AG08396 (cell line): ENCODE results near the gene RMC1.
"Not testable (repeated sequence)": the region's sequence is repeated elsewhere in the genome, so short reads cannot be mapped to it uniquely, and the experiment has no call there.

ENCODE experiments used
- DNase-seq: peaks from one replicate; pipeline ENCODE4 v3.0.0; 2012; ENCODE audit warnings: low spot score, mixed read lengths

The RMC1 gene

DNA sequence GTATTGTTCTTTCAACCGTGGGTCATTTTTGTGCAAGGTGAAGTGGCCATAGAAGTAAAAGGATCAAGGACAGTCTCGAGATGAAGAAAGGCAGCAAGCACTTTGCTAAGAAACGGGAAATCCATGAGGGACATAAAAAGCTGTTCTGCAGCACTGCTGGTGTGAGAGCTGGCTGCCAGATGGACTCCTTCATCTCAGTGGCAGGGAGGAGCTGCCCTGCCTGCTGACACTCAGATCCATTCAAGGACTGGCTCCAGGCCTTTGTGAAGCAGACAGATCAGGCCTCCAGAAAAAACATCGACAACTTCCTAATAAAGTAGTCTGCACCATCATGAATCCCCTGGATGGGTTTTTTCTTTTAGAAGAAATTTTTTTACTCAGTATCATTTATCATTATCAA is 29.5 kb downstream of the RMC1 start:
- DNase-seq, result no peak

DNA sequence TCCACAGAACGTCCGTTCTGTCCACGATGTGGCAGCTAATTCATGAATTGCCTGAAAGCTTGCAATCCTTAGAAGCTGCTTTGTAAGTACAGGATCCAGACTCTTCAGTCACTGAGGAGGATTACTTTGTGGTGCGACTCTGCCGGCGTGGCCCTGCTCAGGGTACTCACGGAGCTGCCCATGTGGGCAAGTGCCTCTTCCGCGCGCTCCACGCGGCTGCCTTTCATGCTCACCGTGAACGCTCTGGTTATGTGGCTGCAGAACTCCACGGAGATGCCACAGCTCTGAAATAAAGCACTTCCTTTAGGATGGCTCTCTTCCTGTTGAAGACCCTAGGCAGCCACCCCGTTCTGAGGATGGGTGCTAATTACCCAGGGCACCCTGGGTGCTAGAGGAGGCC is 31.0 kb downstream of the RMC1 start:
- DNase-seq, result no peak

DNA sequence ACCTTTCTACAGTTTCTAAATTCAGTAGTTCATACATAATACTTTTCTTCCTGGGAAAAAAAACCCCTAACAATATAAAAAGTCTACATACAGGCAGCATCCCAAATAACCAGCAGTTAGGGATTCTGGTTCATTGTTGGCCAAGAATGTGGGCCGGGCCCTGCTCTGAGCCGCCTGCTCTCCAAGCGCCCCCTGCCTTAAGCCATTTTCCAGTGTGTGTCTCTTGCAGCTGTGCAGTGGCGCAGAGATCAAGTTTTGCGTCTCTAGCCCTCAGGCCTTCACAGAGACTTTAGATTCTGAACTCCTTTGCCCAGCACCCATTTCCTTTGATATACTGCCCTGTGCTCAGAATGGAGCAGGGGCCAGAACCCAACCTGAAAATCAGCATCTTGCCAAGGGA is 32.9 kb downstream of the RMC1 start:
- no peak for DNase-seq

DNA sequence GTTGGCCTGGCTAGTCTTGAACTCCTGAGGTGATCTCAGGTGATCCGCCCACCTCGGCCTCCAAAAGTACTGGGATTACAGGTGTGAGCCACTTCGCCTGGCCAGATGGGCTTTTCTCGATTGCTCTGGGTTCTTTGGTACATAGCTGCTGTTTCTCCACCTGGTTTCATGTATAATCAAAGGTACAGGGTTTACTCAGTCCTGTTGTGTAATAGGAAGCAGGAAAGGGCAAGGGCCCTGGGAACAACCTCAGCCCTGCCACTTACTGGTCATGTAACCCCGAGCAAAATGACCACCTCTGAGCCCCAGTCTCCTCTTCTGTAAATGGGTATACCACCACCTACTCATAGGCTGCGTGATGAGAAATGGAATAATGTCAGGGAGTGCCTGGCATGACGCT is 34.0 kb downstream of the RMC1 start:
- no peak for DNase-seq

DNA sequence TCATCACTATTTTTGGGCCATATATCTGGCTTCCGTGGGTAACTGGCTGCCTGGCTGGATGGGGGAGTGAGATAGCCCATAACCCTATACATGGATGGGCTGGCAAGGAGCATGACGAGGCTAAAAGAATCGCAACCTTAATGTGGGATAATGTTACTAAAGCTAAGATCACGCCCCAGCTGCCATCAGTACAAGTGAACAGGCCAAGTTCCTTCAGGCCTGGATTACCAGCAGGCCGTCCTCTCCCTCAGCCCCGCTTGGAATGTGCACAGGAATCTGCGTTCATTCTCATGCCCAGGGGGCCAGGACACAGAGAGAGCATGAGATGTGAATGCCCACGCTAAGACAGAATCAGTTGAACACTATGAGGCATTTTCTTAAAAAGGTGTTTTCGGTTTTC is 34.7 kb downstream of the RMC1 start:
- DNase-seq, result no peak

DNA sequence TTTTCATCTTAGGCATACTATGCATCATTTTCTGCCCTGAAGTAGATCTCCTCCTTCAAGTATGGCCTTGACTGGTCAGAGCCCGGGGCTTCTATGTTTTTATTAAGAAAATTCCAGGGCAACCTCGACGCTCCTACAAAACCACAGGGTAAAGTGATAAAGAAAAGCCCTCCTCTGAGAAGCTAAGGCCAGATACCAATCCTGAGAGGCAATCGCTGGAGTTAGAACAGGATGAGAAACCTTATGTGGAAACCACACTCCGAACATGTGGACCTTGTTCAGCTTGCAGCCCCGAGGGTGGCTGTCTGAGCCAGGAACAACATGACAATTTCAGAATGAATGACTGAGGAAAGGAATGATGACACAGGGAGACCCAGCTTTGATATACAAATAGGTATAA is 35.6 kb downstream of the RMC1 start:
- DNase-seq, result no peak

DNA sequence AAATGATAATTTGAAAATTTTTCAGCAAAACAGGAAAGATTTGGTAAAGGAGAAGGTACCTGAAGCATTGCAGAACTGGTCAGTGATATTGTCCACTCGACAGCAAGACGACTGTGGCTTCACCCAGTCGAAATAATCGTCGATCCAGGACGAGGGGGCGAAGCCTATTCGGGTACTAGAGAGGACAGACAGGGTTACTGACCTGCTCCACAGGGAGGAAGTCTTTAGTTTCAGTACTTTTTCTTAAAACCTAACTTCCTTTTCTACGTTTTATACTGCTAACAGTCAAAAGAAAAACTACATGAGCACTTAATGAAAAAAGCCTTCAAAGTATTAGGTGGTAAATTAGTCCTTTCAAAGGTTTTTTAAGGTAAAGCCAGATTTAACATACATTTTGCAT is 36.0 kb downstream of the RMC1 start:
- no peak for DNase-seq

DNA sequence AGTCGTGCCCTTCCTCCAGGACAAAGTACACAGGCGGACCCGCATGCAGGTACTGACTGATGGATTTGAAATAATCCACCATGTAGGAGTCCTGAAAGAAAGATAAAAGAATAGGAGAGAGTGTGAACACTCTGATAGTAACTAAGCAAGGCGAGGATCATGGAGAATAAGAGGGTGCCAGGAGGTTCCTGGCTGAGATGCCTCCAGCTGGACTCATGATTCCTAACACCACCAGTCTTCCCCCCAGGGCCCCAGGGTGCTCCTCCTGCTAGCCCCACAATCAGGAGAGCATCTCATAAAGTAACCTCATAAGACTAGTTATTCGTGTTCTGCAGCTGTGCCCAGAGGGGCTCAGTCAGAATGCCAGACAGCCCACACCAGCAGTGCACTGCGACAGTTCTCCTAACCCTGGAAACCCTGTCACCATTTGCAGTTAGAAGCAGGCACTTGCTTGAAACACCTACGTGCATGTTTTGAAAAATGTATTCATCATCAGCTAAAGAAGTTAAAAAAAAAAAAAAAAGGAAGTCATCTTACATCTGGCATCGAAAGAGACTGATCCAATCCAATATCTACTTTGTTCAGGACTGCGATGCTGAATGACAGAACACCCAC is 36.7 kb downstream of the RMC1 start:
- no peak for DNase-seq

DNA sequence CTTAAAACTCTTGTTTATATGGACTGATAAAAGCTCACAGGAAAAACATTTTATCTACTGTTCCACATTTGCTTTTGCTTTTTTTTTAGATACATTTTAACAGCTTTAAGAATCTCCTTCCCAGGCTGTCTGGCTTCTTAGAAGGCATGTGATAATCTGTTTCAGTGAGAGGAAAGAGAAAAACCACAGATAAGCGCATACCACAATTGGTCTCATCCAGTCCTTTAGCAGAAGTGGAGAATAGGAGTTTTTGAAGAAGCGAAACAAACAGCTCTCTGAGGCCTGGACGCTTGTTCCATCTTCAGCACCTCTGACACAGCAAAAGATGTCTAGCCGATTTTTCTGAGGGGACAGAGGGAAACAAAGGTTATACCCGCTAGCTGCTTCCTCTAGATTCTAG is 37.6 kb downstream of the RMC1 start:
- no peak for DNase-seq

DNA sequence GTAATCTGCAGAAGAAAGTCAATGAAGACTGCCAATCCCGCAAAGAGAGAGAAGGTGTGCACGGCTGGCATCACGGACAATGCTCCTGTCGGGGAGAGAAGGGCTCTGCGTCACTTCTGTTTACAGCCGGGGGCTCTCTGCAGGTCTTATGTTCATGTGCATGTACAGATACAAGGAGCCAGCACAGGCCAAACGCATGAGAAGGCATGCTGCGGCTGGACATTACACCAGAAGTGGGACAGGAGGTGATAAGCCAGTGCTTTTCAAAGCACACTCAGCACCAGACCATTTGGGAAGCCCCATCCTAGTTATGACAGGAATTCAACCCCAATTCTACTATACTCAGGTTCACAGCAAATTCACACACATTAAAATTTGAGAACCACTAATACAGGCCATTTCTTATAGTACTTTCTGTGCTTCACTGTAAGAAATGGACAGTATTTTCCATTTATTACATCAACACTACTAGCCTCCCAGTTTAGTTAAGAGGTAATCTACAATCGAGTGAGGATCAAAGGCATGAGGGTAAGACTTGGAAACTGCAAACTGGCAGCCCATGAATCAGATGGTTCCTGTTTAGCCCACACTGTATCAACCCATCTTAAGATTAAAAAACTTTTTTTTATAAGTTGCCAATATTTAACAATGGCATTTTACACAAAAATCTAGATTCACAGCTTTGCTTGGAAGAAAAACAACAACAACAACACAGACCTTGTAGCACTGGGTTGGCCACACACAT is 38.2 kb downstream of the RMC1 start:
- DNase-seq, result no peak

DNA sequence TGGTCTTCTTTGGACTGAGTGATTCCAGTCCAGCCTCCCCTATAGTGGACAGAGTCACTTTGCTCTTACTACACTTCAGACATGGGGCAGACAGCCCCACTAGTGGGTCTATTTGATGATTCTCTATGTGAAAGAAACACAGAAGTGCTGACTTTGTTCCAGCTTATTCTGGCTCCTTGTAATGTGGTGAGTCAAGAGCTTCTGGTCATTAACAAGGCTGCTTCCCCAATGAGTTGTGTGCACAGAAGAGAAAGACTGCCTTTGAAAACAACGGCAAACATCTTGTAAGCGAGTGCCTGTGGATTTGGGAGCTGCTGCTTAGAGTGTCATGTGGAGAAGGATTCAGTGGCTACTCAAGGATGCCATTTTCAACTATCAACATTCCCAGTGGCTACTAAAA is 39.1 kb downstream of the RMC1 start:
- no peak for DNase-seq

DNA sequence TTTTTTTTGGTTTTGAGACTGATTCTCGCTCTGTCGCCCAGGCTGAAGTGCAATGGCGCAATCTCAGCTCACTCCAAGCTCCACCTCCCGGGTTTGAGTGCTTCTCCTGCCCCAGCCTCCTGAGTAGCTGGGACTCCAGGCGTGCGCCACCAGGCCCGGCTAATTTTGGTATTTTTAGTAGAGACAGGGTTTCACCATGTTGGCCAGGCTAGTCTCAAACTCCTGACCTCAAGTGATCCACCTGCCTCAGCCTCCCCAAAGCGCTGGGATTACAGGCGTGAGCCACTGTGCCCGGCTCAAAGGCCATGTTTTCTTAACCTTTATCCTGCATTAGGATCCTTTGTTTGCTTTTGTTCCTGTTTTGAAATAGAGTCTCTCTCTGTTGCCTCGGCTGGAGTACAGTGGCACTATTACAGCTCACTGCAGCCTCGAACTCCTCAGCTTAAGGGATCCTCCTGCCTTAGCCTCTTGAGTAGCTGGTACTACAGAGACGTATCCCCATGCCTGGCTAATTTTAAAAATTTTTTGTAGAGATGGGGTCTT is 42.0 kb downstream of the RMC1 start:
- no peak for DNase-seq

DNA sequence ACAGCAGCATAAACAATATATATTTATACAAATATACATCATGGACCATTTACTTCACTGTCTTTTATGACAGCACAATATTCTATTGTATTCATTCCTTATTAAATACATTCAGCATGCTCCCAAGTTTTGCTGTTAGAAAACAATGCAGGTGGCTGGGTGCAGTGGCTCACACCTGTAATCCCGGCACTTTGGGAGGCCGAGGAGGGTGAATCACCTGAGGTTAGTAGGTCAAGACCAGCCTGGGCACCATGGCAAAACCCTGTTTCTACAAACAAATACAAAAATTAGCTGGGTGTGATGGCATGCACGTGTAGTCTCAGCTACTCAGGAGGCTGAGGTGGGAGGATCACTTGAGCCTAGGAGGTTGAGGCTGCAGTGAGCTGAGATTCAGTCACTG is 44.0 kb downstream of the RMC1 start:
- no peak for DNase-seq

DNA sequence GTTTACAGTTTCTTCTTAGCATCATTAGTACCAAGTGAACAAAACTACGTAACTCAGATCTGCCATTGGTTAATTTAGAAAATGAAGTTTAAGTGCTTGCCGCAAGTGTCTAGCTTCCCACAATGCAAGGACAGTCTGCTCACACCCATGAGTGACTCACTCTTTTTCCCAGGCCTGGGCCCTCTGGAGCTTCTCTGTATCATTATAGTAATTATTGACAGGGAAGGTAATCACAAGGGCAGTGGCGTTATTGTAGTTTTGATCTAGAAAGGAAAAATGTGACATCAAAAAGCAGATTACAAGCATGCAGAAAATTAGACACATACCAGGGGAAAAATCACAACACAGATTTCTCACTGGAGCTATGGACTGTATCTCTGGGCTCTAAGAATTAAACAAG is 44.5 kb downstream of the RMC1 start:
- DNase-seq, result peak; percentile 21

DNA sequence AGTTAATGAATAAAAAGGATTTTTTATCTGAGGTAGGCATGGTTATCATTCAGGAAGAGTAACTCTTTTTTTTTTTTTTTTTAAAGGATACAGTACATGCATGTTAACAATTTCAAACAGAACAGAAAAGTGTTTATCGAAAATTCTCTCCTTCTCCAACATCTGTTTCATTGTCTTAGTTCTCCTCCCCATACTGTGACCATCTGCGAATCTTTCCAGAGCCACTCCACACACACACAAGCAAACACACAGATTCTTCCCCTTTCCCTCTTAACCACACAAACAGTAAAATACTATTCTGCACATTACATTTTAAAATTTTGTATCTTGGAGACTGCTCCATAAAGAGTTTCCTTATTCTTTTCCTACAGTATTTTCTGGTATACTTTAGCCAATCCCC is 45.0 kb downstream of the RMC1 start:
- DNase-seq, result no peak

DNA sequence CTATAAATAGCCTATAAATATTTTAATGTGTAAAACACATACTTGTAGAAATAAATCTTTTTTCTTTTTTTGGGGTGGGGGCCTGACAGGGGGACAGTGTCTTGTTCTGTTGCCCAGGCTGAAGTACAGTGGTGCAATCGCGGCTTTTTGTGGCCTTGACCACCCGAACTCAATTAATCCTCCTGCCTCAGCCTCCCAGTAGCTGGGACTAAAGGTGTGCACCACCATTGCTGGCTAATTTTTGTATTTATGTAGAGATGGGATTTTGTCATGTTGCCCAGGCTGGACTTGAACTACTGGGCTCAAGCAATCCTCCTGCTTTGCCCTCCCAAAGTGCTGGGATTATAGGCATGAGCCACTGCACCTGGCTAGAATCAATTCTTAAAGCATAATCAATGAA is 45.4 kb downstream of the RMC1 start:
- no peak for DNase-seq

DNA sequence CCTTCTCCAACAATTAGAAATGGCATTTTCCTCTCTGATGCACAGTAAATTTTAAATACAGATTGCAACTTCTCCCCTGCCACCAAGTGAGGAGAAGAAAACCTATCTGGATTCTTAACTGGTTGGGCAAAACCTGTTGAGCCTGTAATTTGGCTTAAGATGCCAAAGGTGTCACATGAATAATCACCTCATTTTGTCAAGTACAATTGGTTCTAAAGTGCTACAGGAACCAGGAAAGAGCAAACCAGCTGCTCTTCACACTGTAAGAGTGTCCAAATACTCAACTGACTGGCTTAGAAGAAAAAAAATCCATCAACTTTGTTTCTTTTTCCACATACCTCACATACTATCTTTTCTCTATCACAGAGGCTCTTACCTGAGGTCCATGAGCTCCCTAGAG is 47.6 kb downstream of the RMC1 start:
- DNase-seq, result no peak

DNA sequence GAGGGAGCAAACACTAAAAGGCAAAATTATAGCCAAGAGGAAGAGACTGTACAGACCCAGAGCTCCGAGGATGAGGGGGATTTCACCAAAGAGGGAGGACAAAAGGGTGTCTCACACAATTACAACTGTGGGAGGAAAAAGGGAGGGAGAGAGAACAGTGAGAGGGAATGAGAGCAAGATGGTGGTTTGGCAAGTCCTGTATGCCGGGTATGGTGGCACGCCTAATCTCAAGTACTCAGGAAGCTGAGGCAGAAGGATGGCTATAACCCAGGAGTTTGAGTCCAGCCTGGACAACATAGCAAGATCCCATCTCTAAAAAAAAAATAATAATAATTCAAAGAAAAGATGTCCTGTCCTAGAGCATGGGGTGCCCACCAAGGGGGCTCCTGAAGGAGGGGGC is 48.7 kb downstream of the RMC1 start:
- DNase-seq, result no peak

DNA sequence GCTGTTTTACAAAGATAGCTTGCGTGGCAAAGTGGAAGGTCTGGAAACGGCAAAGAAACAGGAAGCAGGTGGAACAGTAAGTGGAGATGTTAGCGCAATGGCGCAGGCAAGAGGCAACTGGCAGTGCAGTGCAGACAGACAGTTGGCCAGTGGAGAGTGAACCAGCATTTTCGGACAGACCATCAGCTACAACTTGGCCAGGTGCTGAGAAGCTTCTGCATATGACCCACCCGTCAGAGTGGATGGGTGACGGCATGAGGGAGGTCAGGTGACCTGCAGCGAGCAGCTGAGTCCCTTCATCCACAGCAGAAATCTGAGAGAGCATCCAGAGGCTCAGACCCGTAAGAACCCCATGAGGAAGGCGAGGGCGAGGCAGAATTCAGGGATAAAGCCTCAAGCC is 49.2 kb downstream of the RMC1 start:
- no peak for DNase-seq

DNA sequence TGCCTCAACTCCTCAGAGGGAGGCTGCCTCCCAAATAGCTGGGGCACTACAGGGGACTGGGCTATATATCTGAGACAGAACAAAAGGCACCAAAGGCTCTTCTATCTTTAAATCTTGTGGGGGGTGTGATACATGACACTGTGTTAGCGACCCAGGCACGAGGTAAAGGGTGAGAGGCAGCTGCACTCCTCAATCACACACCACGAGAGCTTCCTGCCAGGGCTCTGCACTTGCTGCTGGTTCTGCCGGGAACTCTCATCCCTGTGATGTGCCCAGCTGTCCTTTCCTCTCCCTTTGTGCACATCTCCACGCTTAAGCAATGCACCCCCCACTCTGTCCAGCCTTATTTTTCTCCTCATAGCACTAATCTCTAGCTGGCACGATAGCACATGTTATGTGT is 50.6 kb downstream of the RMC1 start:
- no peak for DNase-seq

DNA sequence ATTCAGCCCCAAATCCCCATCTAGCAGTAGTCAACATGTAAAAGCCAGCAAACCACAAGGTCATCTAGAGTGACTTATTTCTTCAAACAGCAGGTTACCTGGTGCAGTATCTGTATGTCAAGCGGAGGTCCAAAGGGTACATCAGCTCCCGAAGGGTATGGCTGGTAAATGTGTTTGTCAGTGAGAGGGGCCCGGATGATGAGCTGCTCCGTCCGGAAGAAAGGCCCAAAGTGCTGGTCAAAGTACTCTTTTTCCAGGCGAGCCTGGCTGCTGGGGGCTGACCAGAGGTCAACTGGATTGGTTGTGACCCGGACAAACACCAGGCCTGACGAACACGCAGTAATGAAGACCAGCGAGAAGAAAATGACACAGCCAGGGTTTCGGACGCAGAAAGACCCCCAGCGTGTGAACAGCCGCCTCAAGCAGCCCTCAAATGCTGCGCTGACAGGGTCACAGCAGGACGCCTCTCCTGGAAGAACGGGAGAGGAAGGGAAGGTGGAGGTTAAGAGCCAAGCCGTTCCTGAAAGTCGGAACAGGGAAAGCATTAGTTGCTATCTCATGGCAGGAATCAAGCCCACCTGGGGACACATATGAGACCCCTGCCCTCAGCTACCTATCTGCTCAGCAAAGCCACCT is 53.0 kb downstream of the RMC1 start:
- no peak for DNase-seq

DNA sequence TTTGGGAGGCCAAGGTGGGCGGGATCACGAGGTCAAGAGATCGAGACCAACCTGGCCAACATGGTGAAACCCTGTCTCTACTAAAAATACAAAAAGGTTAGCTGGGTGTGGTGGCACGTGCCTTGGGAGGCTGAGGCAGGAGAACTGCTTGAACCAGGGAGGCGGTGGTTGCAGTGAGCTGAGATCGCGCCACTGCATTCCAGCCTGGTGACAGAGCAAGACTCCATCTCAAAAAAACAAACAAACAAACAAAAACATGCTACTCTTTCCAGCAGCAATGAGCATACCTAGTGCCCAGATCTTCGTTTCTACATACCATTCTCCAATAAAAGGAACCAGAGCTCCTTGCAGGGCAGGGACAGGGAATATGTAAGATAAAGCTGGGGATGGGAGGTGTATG is 54.2 kb downstream of the RMC1 start:
- DNase-seq, result not testable (repeated sequence)

DNA sequence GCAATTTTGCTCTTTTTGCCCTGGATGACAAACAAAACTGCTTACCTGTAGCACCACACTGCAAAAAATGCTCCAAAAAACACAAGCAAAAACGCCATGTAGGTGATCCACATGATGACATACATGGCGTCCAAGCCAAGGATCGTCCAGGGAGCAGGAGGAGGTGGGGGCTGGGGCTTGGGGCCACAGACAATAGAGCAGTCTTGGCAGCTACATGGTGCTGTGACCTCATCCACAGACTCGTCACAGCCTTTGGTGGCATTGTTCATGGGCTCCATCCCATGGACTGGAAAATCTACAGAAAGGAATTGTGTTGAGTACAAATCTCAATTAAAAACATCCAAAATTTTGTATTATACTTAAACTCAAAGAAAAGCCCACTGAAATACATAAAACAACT is 56.9 kb downstream of the RMC1 start:
- no peak for DNase-seq
